SK-N-SH (cell line): Measurements from ENCODE around the gene GAPVD1. TPM values are rescaled to one million over a fixed set of nuclear protein-coding genes. Genes with fewer than 3 reads are reported as not detected.

Experiments
- CTCF ChIA-PET: fragments of 300-600, 350-600 bp; formaldehyde crosslinking; extraction: SDS; loops from one replicate; lab custom pipeline; 2021; lab: Yijun Ruan, JAX
- POLR2A ChIA-PET: fragments of 350-600 bp; sonication (Branson Sonifier 250); formaldehyde crosslinking; extraction: SDS; loops from one replicate; lab custom pipeline; 2020; ENCODE audit warnings: antibody characterized with exemption, inconsistent platforms; lab: Yijun Ruan, JAX
- DNase-seq: peaks from one replicate; pipeline ENCODE4 v3.0.0; 2012
- H2AFZ ChIP-seq: fragments of 200-600 bp; sonication (generic); 2 replicates; pipeline ENCODE4 v1.8.1; 2016; ENCODE audit warnings: antibody characterized with exemption, mild to moderate bottlenecking, low read depth
- H3F3A ChIP-seq: fragments of 200-600 bp; sonication (generic); replicated peaks from 2 replicates; pipeline ENCODE3; 2016; ENCODE audit warnings: antibody characterized with exemption, mild to moderate bottlenecking; ENCODE audit not compliant: insufficient read depth
- H3K27ac ChIP-seq, 2 experiments: fragments of 200-500 bp in 1 of 2; fragments of 200-600 bp in 1 of 2; sonication (Bioruptor generic) in 1 of 2; sonication (generic), shearing (Covaris generic) in 1 of 2; 2 replicates each; pipeline versions ENCODE4 v1.5.1 to v1.6.1; 2014 to 2016; ENCODE audit warnings: low read depth in 2 of 2, inconsistent platforms in 1 of 2, low read length in 1 of 2, mild to moderate bottlenecking in 1 of 2, mixed read lengths in 1 of 2
- H3K27me3 ChIP-seq: fragments of 200-600 bp; sonication (generic), shearing (Covaris generic); 2 replicates; pipeline ENCODE4 v1.6.1; 2016; ENCODE audit warnings: mixed run types; ENCODE audit not compliant: insufficient read depth
- H3K36me3 ChIP-seq, 2 experiments: fragments of 200-500 bp in 1 of 2; fragments of 200-600 bp in 1 of 2; sonication (Bioruptor generic) in 1 of 2; sonication (generic) in 1 of 2; replicated peaks in 1 of 2; 2 replicates each; pipeline versions ENCODE3 to v1.5.1; 2014 to 2016; ENCODE audit warnings: low read length in 1 of 2, mild to moderate bottlenecking in 1 of 2; ENCODE audit not compliant: insufficient read depth in 2 of 2, control insufficient read depth in 1 of 2
- H3K4me1 ChIP-seq, 2 experiments: fragments of 200-500 bp in 1 of 2; fragments of 200-600 bp in 1 of 2; sonication (Bioruptor generic) in 1 of 2; sonication (generic), shearing (Covaris generic) in 1 of 2; 2 replicates each; pipeline versions ENCODE4 v1.5.1 to v1.6.1; 2014 to 2016; ENCODE audit warnings: low read depth in 1 of 2, low read length in 1 of 2, mixed run types in 1 of 2; ENCODE audit not compliant: insufficient read depth in 2 of 2, control insufficient read depth in 1 of 2
- H3K4me2 ChIP-seq: fragments of 200-600 bp; sonication (generic), shearing (Covaris generic); 2 replicates; pipeline ENCODE4 v1.6.1; 2017; ENCODE audit warnings: mixed run types
- H3K4me3 ChIP-seq, 2 experiments: fragments of 200-500 bp in 1 of 2; fragments of 200-600 bp in 1 of 2; sonication (Bioruptor generic) in 1 of 2; sonication (generic), shearing (Covaris generic) in 1 of 2; 2 replicates each; pipeline versions ENCODE4 v1.5.1 to v1.8.1; 2014 to 2016; ENCODE audit warnings: low read depth in 2 of 2, inconsistent platforms in 1 of 2, low read length in 1 of 2, mild to moderate bottlenecking in 1 of 2, mixed read lengths in 1 of 2, moderate library complexity in 1 of 2
- H3K79me2 ChIP-seq: fragments of 200-600 bp; sonication (generic); 2 replicates; pipeline ENCODE4 v1.8.1; 2017; ENCODE audit warnings: mild to moderate bottlenecking; ENCODE audit not compliant: insufficient read depth
- H3K9ac ChIP-seq: fragments of 200-600 bp; sonication (generic); 2 replicates; pipeline ENCODE4 v1.6.1; 2017; ENCODE audit warnings: mixed run types
- H3K9me2 ChIP-seq: fragments of 200-600 bp; sonication (generic); 2 replicates; pipeline ENCODE4 v1.6.1; 2017; ENCODE audit warnings: mixed run types
- H3K9me3 ChIP-seq: fragments of 200-600 bp; sonication (generic); 2 replicates; pipeline ENCODE4 v1.6.1; 2017; ENCODE audit warnings: mixed run types, mild to moderate bottlenecking, moderate library complexity
- H4K20me1 ChIP-seq: fragments of 200-600 bp; sonication (generic); 2 replicates; pipeline ENCODE4 v1.6.1; 2017; ENCODE audit warnings: mild to moderate bottlenecking, mixed run types; ENCODE audit not compliant: insufficient read depth
- CTCF ChIP-seq: fragments of 200-600 bp; sonication (generic); IDR thresholded peaks from 2 replicates; pipeline ENCODE4 v1.6.1; 2017; ENCODE audit warnings: antibody characterized with exemption, mild to moderate bottlenecking, moderate library complexity
- FOSL2 ChIP-seq: IDR thresholded peaks from 2 replicates; pipeline ENCODE4 v1.4.0; 2012; ENCODE audit warnings: low read depth, mild to moderate bottlenecking, moderate library complexity, borderline replicate concordance
- IRF3 ChIP-seq: fragments of 150-350 bp; IDR thresholded peaks from 2 replicates; pipeline ENCODE4 v1.6.1; 2016; ENCODE audit warnings: mild to moderate bottlenecking, low read depth, low read length
- JUND ChIP-seq: IDR thresholded peaks from 2 replicates; pipeline ENCODE4 v1.4.0; 2012
- MAX ChIP-seq: IDR thresholded peaks from 2 replicates; pipeline ENCODE4 v1.4.0; 2012; ENCODE audit warnings: low read depth
- NFIC ChIP-seq: IDR thresholded peaks from 2 replicates; pipeline ENCODE4 v1.4.0; 2012; ENCODE audit warnings: borderline replicate concordance
- REST ChIP-seq: IDR thresholded peaks from 2 replicates; pipeline ENCODE4 v1.6.1; 2012; ENCODE audit warnings: mild to moderate bottlenecking, low read depth, low read length, moderate library complexity
- TCF12 ChIP-seq: IDR thresholded peaks from 2 replicates; pipeline ENCODE4 v1.4.0; 2012
- USF2 ChIP-seq: fragments of 150-350 bp; IDR thresholded peaks from 2 replicates; pipeline ENCODE4 v1.6.1; 2017; ENCODE audit warnings: antibody characterized with exemption, low read length, low read depth, borderline replicate concordance
- WGBS: methylation state at CpG from one replicate; pipeline ENCODE4 v1.1.6; 2017; ENCODE audit warnings: low lambda C conversion rate; 5-methylcytosine and 5-hydroxymethylcytosine counted together
- polyA plus RNA-seq, 3 experiments: library from polyadenylated mRNA; depleted of rRNA; stranded (reverse); fragments of >200 nt; gene quantifications; 2 replicates each; pipeline ENCODE4 v1.2.3, GENCODE V29; 2012

The GAPVD1 gene
- polyA plus RNA-seq, 1 of the 3 experiments (the other 2 are of a cell fraction), result 10.5 TPM

GRCh38 chr9:125361837-125362531 lies 100.4 kb downstream of the GAPVD1 start:
- 70% methylated on average over 5 of the region's 5 CpGs for WGBS
- no peaks in the 10 kb centered on the region for H3K79me2 ChIP-seq
- no peak for TF ChIP-seq REST
- peak; percentile 49 for TF ChIP-seq CTCF
- TF ChIP-seq, all 33 proteins: peak for 1
- Histone ChIP-seq H3K9ac (no peak overlapping the region), H3K27ac (no peak overlapping the region), H3K4me3 (no peak overlapping the region), H3K27me3 (no peaks in the 10 kb centered on the region), H3K4me1 (peaks cover 0 to 5% of the 10 kb centered on the region in 2 experiments; a peak in 2 of 4 replicates), H3K4me2 (no peak overlapping the region), H3K36me3 (peaks cover 35 to 57% of the 10 kb centered on the region in 2 experiments), H4K20me1 (no peaks in the 10 kb centered on the region), H2AFZ (no peak overlapping the region), H3K9me2 (no peaks in the 10 kb centered on the region), H3K9me3 (no peaks in the 10 kb centered on the region), H3F3A (no peaks in the 10 kb centered on the region)
- ChIA-PET POLR2A (no interaction called here), CTCF (interaction anchor here (0.7 to 2.8 kb wide), 6 partner anchors 8 to 75 kb away, joined by 3 to 7 read pairs (median 4); no protein-coding TSS in a partner anchor)
- no peak for DNase-seq

GRCh38 chr9:125366676-125367075 lies 105.0 kb downstream of the GAPVD1 start:
- Histone ChIP-seq H3K9me2 (no peaks in the 10 kb centered on the region), H3K36me3 (peaks cover 31 to 36% of the 10 kb centered on the region in 2 experiments), H3K9ac (no peak overlapping the region), H3K79me2 (no peaks in the 10 kb centered on the region), H3K9me3 (no peaks in the 10 kb centered on the region), H3K27ac (no peak overlapping the region), H3F3A (no peaks in the 10 kb centered on the region), H3K27me3 (no peaks in the 10 kb centered on the region), H2AFZ (no peak overlapping the region), H3K4me3 (no peak overlapping the region), H3K4me2 (no peak overlapping the region), H4K20me1 (no peaks in the 10 kb centered on the region), H3K4me1 (no peaks in the 10 kb centered on the region; a peak in 2 of 4 replicates)
- ChIA-PET POLR2A (no interaction called here), CTCF (interaction anchor here (0.7 to 1.2 kb wide), 3 partner anchors 513 to 595 kb away, joined by 3 read pairs; partner anchors contain the start of gene WDR38)
- DNase-seq, result no peak
- TF ChIP-seq FOSL2 (no peak), NFIC (no peak), IRF3 (no peak), USF2 (no peak), JUND (no peak), TCF12 (no peak), MAX (no peak)
- 97% methylated on average over 5 of the region's 5 CpGs for WGBS
